RWPE2 (cell line): Measurements from ENCODE around the gene CAMK1D.

Experiments used
- ATAC-seq: fragments of 200-7000 bp; cut with Tn5 transposase; 3 replicates; pipeline ENCODE4 v1.9.1; 2021; ENCODE audit warnings: low read depth
- DNase-seq: peaks from one replicate; pipeline ENCODE4 v3.0.0-alpha.2; 2020; ENCODE audit warnings: low spot score
- H3K27ac ChIP-seq: fragments of 450-650 bp; 2 replicates; pipeline ENCODE4 v1.5.1; 2017; ENCODE audit warnings: mild to moderate bottlenecking; ENCODE audit not compliant: poor library complexity, severe bottlenecking
- H3K27me3 ChIP-seq: fragments of 250-450 bp; sonication (Bioruptor Pico); 2 replicates; pipeline ENCODE4 v1.5.1; 2021; ENCODE audit warnings: mild to moderate bottlenecking, moderate library complexity; ENCODE audit not compliant: insufficient read depth, poor library complexity, severe bottlenecking
- H3K36me3 ChIP-seq: fragments of 250-450 bp; sonication (Bioruptor Pico); 2 replicates; pipeline ENCODE4 v1.5.1; 2020; ENCODE audit warnings: low read depth, mild to moderate bottlenecking, moderate library complexity
- H3K4me1 ChIP-seq: fragments of 250-450 bp; sonication (Bioruptor Pico); 2 replicates; pipeline ENCODE4 v1.5.1; 2021; ENCODE audit warnings: mild to moderate bottlenecking, moderate library complexity; ENCODE audit not compliant: insufficient read depth, poor library complexity, severe bottlenecking
- H3K4me3 ChIP-seq: fragments of 250-450 bp; sonication (Bioruptor Pico); 2 replicates; pipeline ENCODE4 v1.5.1; 2021; ENCODE audit warnings: mild to moderate bottlenecking, moderate library complexity; ENCODE audit not compliant: severe bottlenecking
- H3K9me3 ChIP-seq: fragments of 250-450 bp; sonication (Bioruptor Pico); 2 replicates; pipeline ENCODE4 v1.5.1; 2021; ENCODE audit warnings: mild to moderate bottlenecking, moderate library complexity; ENCODE audit not compliant: severe bottlenecking
- CTCF ChIP-seq: fragments of 450-650 bp; IDR thresholded peaks from one replicate; pipeline ENCODE4 v1.5.1; 2017; ENCODE audit warnings: mild to moderate bottlenecking, moderate library complexity; ENCODE audit not compliant: poor library complexity, severe bottlenecking

The CAMK1D gene

GRCh38 chr10:12423896-12424295 lies 74.5 kb downstream of the CAMK1D start:
- ATAC-seq = no peak
- Histone ChIP-seq H3K4me1 (peaks cover 10% of the 10 kb centered on the region), H3K9me3 (no peaks in the 10 kb centered on the region), H3K27me3 (no peaks in the 10 kb centered on the region), H3K36me3 (no peaks in the 10 kb centered on the region), H3K27ac (no peak overlapping the region), H3K4me3 (no peak overlapping the region)
- no peak for TF ChIP-seq CTCF
- DNase-seq = no peak

- ATAC-seq (no peak), DNase-seq (no peak)
- no peak overlapping the region for H3K4me3 ChIP-seq
- no peaks in the 10 kb centered on the region for H3K27me3 ChIP-seq
- no peaks in the 10 kb centered on the region for H3K36me3 ChIP-seq
- H3K27ac ChIP-seq = no peak overlapping the region
- TF ChIP-seq CTCF = no peak
- H3K9me3 ChIP-seq = no peaks in the 10 kb centered on the region
- no peaks in the 10 kb centered on the region for H3K4me1 ChIP-seq
Measured at GRCh38 chr10:12427276-12427675, 77.9 kb downstream of the CAMK1D start.

- Histone ChIP-seq H3K4me3 (no peak overlapping the region), H3K9me3 (no peaks in the 10 kb centered on the region), H3K36me3 (no peaks in the 10 kb centered on the region), H3K4me1 (no peaks in the 10 kb centered on the region), H3K27me3 (no peaks in the 10 kb centered on the region), H3K27ac (no peak overlapping the region)
- DNase-seq = no peak
- TF ChIP-seq CTCF = no peak
- ATAC-seq = no peak
Measured at GRCh38 chr10:12428447-12429135, 79.2 kb downstream of the CAMK1D start.

GRCh38 chr10:12430406-12430982 lies 81.1 kb downstream of the CAMK1D start:
- Histone ChIP-seq H3K9me3 (no peaks in the 10 kb centered on the region), H3K27ac (no peak overlapping the region), H3K36me3 (no peaks in the 10 kb centered on the region), H3K27me3 (no peaks in the 10 kb centered on the region), H3K4me3 (no peak overlapping the region), H3K4me1 (no peaks in the 10 kb centered on the region)
- ATAC-seq (no peak), DNase-seq (no peak)
- TF ChIP-seq CTCF = no peak
